NB4 (cell line): ENCODE results near the gene FHL3.
"Not testable (repeated sequence)": the region's sequence is repeated elsewhere in the genome, so short reads cannot be mapped to it uniquely, and the experiment has no call there.

Experiments
- CTCF ChIP-seq: IDR thresholded peaks from one replicate; pipeline ENCODE4 v1.5.1; 2012; ENCODE audit warnings: low read depth, low read length
- MAX ChIP-seq: IDR thresholded peaks from 2 replicates; pipeline ENCODE4 v1.6.1; 2011; ENCODE audit warnings: low read depth, low read length
- POLR2A ChIP-seq: IDR thresholded peaks from 2 replicates; pipeline ENCODE4 v1.6.1; 2011; ENCODE audit warnings: mild to moderate bottlenecking; ENCODE audit not compliant: insufficient read length; ENCODE audit errors: extremely low read depth

- not testable (repeated sequence) for TF ChIP-seq CTCF, MAX, POLR2A
Observed at GRCh38 chr1:37964106-37964505, 41.2 kb downstream of the FHL3 start.
